ENCODE results near the gene FAT4.

DNA sequence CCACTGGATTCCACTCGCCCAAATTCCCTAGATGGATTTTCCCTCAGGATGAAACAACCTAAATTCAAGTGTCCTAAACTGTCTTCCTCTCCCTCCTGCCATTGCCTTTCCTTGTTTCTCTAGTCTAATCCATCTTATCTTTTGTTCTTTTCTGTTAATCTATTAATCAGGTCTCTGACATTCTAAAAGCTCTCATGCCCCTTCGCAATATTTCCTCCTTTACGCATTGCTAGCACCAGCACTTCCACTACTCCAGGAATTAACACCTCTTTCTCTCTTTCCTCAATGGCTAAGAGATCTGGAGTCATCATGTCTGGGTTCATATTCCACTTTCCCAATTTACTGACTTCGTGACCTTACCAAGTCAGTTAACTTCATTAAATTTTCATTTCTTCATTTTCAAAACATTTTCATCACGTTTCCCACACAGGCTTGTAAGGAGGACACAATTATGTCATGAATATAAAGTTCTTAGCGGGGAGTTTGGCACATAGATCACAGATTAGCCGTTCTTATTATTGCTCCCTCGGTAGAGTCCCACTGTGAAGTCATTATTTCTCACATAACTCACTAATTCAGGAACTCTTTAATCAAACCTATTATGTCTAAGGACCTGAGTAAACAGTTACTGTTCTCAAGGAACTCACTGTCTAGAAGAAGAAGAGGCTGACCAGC is 45.3 kb downstream of the FAT4 start:
- TF ChIP-seq MAX (CRISPR knock-in tag; IDR thresholded peaks at IDR 0.05) (no peak), GATAD2B (IDR thresholded peaks at IDR 0.05; ENCODE audit: borderline replicate concordance) (no peak), POLR2B (IDR thresholded peaks at IDR 0.05; ENCODE audit: low read depth, partially characterized antibody) (no peak), YY1 (IDR thresholded peaks at IDR 0.05; ENCODE audit: borderline replicate concordance in 1 of 3, control insufficient read depth in 1 of 3, extremely low read depth in 1 of 3, insufficient read depth in 3 of 3, insufficient read length in 1 of 3, insufficient replicate concordance in 2 of 3, low read depth in 1 of 3, low read length in 2 of 3) (no peak)
- TF ChIP-seq, protein P1, sequence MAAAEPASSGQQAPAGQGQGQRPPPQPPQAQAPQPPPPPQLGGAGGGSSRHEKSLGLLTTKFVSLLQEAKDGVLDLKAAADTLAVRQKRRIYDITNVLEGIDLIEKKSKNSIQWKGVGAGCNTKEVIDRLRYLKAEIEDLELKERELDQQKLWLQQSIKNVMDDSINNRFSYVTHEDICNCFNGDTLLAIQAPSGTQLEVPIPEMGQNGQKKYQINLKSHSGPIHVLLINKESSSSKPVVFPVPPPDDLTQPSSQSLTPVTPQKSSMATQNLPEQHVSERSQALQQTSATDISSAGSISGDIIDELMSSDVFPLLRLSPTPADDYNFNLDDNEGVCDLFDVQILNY (CRISPR knock-in tag; IDR thresholded peaks at IDR 0.05) = no peak
